C4-2B (cell line): ENCODE data around the gene PKM.

ENCODE experiments used
- ZFX ChIP-seq: fragments of 450-650 bp; IDR thresholded peaks from 2 replicates; pipeline ENCODE4 v1.6.1; 2017
- TF ChIP-seq, protein P1 (sequence below): fragments of 450-650 bp; conservative IDR thresholded peaks from 2 replicates; pipeline ENCODE4 v1.5.1; 2017; ENCODE audit warnings: mild to moderate bottlenecking

DNA sequence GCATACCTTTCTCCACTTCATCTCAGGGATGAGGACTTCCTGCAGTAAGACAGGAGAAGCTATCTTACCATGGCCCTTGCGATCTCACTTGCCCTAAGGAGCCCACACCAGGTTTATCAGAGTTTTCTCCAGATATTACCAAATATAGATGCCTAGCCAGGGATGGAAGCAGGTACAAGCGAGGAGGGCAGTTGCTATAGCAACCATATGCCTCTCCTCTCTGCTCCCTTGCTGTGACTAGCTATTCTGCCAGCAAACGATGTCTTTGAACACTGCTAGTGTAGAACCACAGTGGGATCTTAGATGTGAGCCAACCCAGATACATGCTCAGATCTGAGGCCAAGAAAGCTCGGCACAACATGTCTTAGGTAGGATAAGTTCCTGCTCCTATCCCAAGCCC is 67.3 kb downstream of the PKM start:
- TF ChIP-seq, protein P1, sequence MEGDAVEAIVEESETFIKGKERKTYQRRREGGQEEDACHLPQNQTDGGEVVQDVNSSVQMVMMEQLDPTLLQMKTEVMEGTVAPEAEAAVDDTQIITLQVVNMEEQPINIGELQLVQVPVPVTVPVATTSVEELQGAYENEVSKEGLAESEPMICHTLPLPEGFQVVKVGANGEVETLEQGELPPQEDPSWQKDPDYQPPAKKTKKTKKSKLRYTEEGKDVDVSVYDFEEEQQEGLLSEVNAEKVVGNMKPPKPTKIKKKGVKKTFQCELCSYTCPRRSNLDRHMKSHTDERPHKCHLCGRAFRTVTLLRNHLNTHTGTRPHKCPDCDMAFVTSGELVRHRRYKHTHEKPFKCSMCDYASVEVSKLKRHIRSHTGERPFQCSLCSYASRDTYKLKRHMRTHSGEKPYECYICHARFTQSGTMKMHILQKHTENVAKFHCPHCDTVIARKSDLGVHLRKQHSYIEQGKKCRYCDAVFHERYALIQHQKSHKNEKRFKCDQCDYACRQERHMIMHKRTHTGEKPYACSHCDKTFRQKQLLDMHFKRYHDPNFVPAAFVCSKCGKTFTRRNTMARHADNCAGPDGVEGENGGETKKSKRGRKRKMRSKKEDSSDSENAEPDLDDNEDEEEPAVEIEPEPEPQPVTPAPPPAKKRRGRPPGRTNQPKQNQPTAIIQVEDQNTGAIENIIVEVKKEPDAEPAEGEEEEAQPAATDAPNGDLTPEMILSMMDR = no peak
- TF ChIP-seq ZFX = no peak
